HepG2 (cell line): ENCODE results near the gene EEFSEC. TPM values are rescaled to one million over a fixed set of nuclear protein-coding genes. Genes with fewer than 3 reads are reported as not detected.

Experiments
- ATAC-seq: fragments of 200-7000 bp; cut with Tn5 transposase; 3 replicates; pipeline ENCODE4 v1.9.1; 2020; ENCODE audit warnings: mild to moderate bottlenecking, moderate library complexity
- BruUV-seq: library from RNA; stranded (reverse); fragments of 400-500 nt; replicated peaks from 2 replicates; lab custom pipeline; 2021; lab: Mats Ljungman, UMichigan
- CTCF ChIA-PET: fragments of 300-600 bp; formaldehyde crosslinking; extraction: SDS; loops from one replicate; lab custom pipeline; 2021; ENCODE audit warnings: low total read pairs, inconsistent platforms, low intra/inter-chr PET ratio; lab: Yijun Ruan, JAX
- POLR2A ChIA-PET: fragments of 350-600 bp; sonication (Branson Sonifier 250); formaldehyde crosslinking; loops from one replicate; lab custom pipeline; 2020; ENCODE audit warnings: antibody characterized with exemption, inconsistent platforms; lab: Yijun Ruan, JAX
- DNase-seq: peaks from one replicate; pipeline ENCODE4 v3.0.0-alpha.2; 2015; ENCODE audit warnings: low spot score
- FAIRE-seq: peaks from 3 replicates; lab custom pipeline; 2011; peaks lifted over from hg19 to GRCh38; lab: Jason Lieb, UNC
- H2AFZ ChIP-seq: one replicate; pipeline ENCODE4 v1.6.1; 2011; ENCODE audit warnings: low read length, inconsistent platforms
- H3K27ac ChIP-seq: fragments of 300-600 bp; 3 replicates; pipeline ENCODE4 v1.8.0; 2011; ENCODE audit warnings: mixed run types, mild to moderate bottlenecking, mixed read lengths, low read length, inconsistent platforms; ENCODE audit not compliant: insufficient read depth; ENCODE audit errors: extremely low read length
- H3K27me3 ChIP-seq, 2 experiments: fragments of 200-600 bp in 1 of 2; 2 replicates in 1 of 2; 3 replicates in 1 of 2; pipeline versions ENCODE4 v1.6.0 to v1.8.0; 2011; ENCODE audit warnings: low read length in 2 of 2, mild to moderate bottlenecking in 2 of 2, moderate library complexity in 2 of 2, inconsistent platforms in 1 of 2; ENCODE audit not compliant: insufficient read depth in 2 of 2, control insufficient read depth in 1 of 2
- H3K36me3 ChIP-seq, 2 experiments: fragments of 200-600 bp in 1 of 2; replicated peaks in 1 of 2; 2 replicates in 1 of 2; 3 replicates in 1 of 2; pipeline versions ENCODE4 v1.5.1 to v1.8.0; 2011; ENCODE audit warnings: low read length in 2 of 2, inconsistent platforms in 1 of 2; ENCODE audit not compliant: insufficient read depth in 2 of 2, control insufficient read depth in 1 of 2
- H3K4me1 ChIP-seq: 2 replicates; pipeline ENCODE4 v1.5.1; 2012; ENCODE audit warnings: low read length, inconsistent platforms; ENCODE audit not compliant: insufficient read depth
- H3K4me2 ChIP-seq: 2 replicates; pipeline ENCODE4 v1.6.0; 2011; ENCODE audit warnings: low read depth, low read length, inconsistent platforms
- H3K4me3 ChIP-seq, 3 experiments: fragments of 200-600 bp in 1 of 3; sonication (generic), shearing (Covaris generic) in 1 of 3; replicated peaks in 1 of 3; 2 replicates each; pipeline ENCODE4 v1.5.1; 2011 to 2016; ENCODE audit warnings: low read length in 3 of 3, inconsistent platforms in 2 of 3, low read depth in 2 of 3, mild to moderate bottlenecking in 2 of 3, control low read depth in 1 of 3, mixed read lengths in 1 of 3; ENCODE audit not compliant: insufficient read depth in 1 of 3
- H3K79me2 ChIP-seq: one replicate; pipeline ENCODE4 v1.6.1; 2011; ENCODE audit warnings: low read length, inconsistent platforms; ENCODE audit not compliant: insufficient read depth
- H3K9ac ChIP-seq: 2 replicates; pipeline ENCODE4 v1.6.0; 2011; ENCODE audit warnings: mild to moderate bottlenecking, low read depth, low read length, inconsistent platforms; ENCODE audit not compliant: insufficient read depth
- H3K9me3 ChIP-seq: 2 replicates; pipeline ENCODE4 v1.5.1; 2012; ENCODE audit warnings: mild to moderate bottlenecking, low read length
- H4K20me1 ChIP-seq: 2 replicates; pipeline ENCODE4 v1.6.0; 2011; ENCODE audit warnings: inconsistent platforms, mild to moderate bottlenecking, low read length, moderate library complexity; ENCODE audit not compliant: insufficient read depth
- BORCS8-MEF2B ChIP-seq: sonication (generic); formaldehyde crosslinking; IDR thresholded peaks from 2 replicates; pipeline ENCODE4 v1.8.0; 2022; ENCODE audit warnings: mild to moderate bottlenecking, missing genetic modification reagents
- EED ChIP-seq: sonication (generic); formaldehyde crosslinking; IDR thresholded peaks from 2 replicates; pipeline ENCODE4 v1.5.0; 2020; ENCODE audit warnings: mild to moderate bottlenecking, missing genetic modification reagents
- HMGA1 ChIP-seq: sonication (generic); formaldehyde crosslinking; conservative IDR thresholded peaks from 2 replicates; pipeline ENCODE4 v1.4.0; 2020; ENCODE audit warnings: missing genetic modification reagents
- JUN ChIP-seq: sonication (generic); formaldehyde crosslinking; IDR thresholded peaks from 2 replicates; pipeline ENCODE4 v1.4.0; 2020; ENCODE audit warnings: mild to moderate bottlenecking, missing genetic modification reagents
- NBN ChIP-seq: fragments of 450-650 bp; conservative IDR thresholded peaks from 2 replicates; pipeline ENCODE4 v1.6.1; 2017
- PATZ1 ChIP-seq: sonication (generic); formaldehyde crosslinking; IDR thresholded peaks from 2 replicates; pipeline ENCODE4 v1.4.0; 2020; ENCODE audit warnings: missing genetic modification reagents
- RARA ChIP-seq: IDR thresholded peaks from 2 replicates; pipeline ENCODE4 v1.6.1; 2016; ENCODE audit warnings: missing genetic modification reagents, missing compliant biosample characterization
- RXRA ChIP-seq: sonication (generic); formaldehyde crosslinking; IDR thresholded peaks from 2 replicates; pipeline ENCODE4 v1.5.1; 2020; ENCODE audit warnings: missing genetic modification reagents
- SRSF1 ChIP-seq: fragments of 200-400 bp; formaldehyde crosslinking; optimal IDR thresholded peaks from 2 replicates; pipeline ENCODE3; 2017; ENCODE audit warnings: mild to moderate bottlenecking, low read depth, low read length, moderate library complexity
- SRY ChIP-seq: sonication (generic); formaldehyde crosslinking; IDR thresholded peaks from 2 replicates; pipeline ENCODE4 v1.8.0; 2022; ENCODE audit warnings: mild to moderate bottlenecking, missing genetic modification reagents
- ZNF17 ChIP-seq: sonication (generic); formaldehyde crosslinking; IDR thresholded peaks from 2 replicates; pipeline ENCODE4 v1.5.0; 2020; ENCODE audit warnings: mild to moderate bottlenecking, missing genetic modification reagents
- ZNF256 ChIP-seq: sonication (generic); formaldehyde crosslinking; conservative IDR thresholded peaks from 2 replicates; pipeline ENCODE4 v1.4.0; 2020; ENCODE audit warnings: missing genetic modification reagents
- ZNF263 ChIP-seq: sonication (generic); formaldehyde crosslinking; IDR thresholded peaks from 2 replicates; pipeline ENCODE4 v1.4.0; 2020; ENCODE audit warnings: missing genetic modification reagents
- ZNF282 ChIP-seq: fragments of 450-650 bp; IDR thresholded peaks from 2 replicates; pipeline ENCODE4 v1.6.1; 2018; ENCODE audit not compliant: partially characterized antibody
- ZNF292 ChIP-seq: sonication (generic); formaldehyde crosslinking; IDR thresholded peaks from 2 replicates; pipeline ENCODE4 v1.8.1; 2022; ENCODE audit warnings: mild to moderate bottlenecking, low read depth, missing genetic modification reagents, borderline replicate concordance
- ZNF740 ChIP-seq: sonication (generic); formaldehyde crosslinking; IDR thresholded peaks from 2 replicates; pipeline ENCODE4 v1.4.0; 2020; ENCODE audit warnings: missing genetic modification reagents
- ZUFSP ChIP-seq: sonication (generic); formaldehyde crosslinking; IDR thresholded peaks from 2 replicates; pipeline ENCODE4 v1.9.0; 2021; ENCODE audit warnings: missing genetic modification reagents, mild to moderate bottlenecking, borderline replicate concordance
- WGBS: methylation state at CpG from one replicate; pipeline ENCODE4 v1.1.6; 2017; ENCODE audit warnings: low lambda C conversion rate; 5-methylcytosine and 5-hydroxymethylcytosine counted together
- in situ Hi-C: cut with HindIII; loops from 2 replicates; pipeline ENCODE4 v1.10.0; 2017; ENCODE audit warnings: low pct_unique_long_range_greater_than_20kb; ENCODE audit not compliant: extremely low pct_ligation_motif_present
- intact Hi-C: fragments of 100-400 bp; cut with micrococcal nuclease; formaldehyde crosslinking; loops from one replicate; pipeline ENCODE4 v1.10.0; 2022; ENCODE audit not compliant: unreplicated experiment
- polyA plus RNA-seq, 8 experiments: library from polyadenylated mRNA; depleted of rRNA in 3 of 8; stranded (reverse) in 7 of 8; unstranded in 1 of 8; fragments of >200 nt; fragmentation: Illumina TruSeq in 4 of 8; extraction: Trizol in 4 of 8; gene quantifications; 2 replicates each; pipeline versions ENCODE4 v1.2.1 to v1.2.3, GENCODE V29; 2011 to 2016; ENCODE audit warnings: low read depth in 4 of 8, missing spikeins in 1 of 8, mixed read lengths in 1 of 8; ENCODE audit not compliant: insufficient read depth in 1 of 8
- total RNA-seq, 5 experiments: library from RNA; depleted of rRNA; stranded (reverse); fragments of >200 nt; fragmentation: Illumina TruSeq; extraction: Trizol; gene quantifications; 2 replicates each; pipeline ENCODE4 v1.2.3, GENCODE V29; 2016; ENCODE audit warnings: low read depth in 1 of 5
- TF ChIP-seq, protein P1 (sequence below), 2 experiments: sonication (generic) in 1 of 2; formaldehyde crosslinking in 1 of 2; IDR thresholded peaks; 2 replicates each; pipeline versions ENCODE4 v1.4.0 to v1.6.1; 2018 to 2020; ENCODE audit warnings: missing genetic modification reagents in 2 of 2, borderline replicate concordance in 1 of 2, low read depth in 1 of 2, mild to moderate bottlenecking in 1 of 2, missing biosample characterization in 1 of 2

EEFSEC gene
- total and polyA plus RNA-seq, 2 of the 13 experiments (the other 11 are each of a cell fraction or from before 2014, with no cell fraction given), result 6.4 to 24.2 TPM

DNA sequence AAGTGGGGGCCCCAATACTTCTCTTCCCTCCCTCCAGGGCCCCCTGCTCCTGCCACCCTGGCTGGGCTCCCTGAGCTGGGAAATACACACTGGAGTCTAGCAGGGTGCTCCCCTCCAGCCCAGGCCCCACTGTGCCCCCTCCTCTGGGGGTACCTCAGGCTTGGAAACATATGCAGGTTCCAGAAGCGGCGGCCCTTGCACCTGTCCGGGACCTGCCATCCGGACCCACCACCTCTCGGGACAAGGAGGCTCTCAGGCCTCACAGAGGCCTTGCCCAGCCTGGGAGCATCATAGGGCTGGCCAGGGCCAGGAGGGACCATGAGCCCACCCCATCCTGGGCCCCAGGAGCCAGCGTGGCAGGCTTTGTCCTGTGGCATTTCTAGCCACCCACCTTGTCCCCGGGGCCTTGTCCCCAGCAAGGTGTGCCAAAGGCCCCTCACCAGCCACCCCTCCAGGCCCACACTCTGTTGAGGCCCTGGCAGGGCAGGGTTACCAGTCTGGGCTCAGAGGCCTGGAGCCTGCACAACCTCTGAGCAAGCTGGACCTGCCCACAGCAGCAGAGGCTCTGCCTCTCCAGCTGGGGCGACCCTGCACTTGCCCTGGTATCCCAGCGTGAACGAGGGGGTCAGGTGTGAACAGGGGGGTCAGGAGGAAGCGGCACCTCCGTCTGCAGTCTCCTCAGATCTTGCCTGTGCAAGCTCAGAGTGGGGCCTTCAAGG lies 267.6 kb downstream of the EEFSEC start (continued):
- TF ChIP-seq, protein P1, sequence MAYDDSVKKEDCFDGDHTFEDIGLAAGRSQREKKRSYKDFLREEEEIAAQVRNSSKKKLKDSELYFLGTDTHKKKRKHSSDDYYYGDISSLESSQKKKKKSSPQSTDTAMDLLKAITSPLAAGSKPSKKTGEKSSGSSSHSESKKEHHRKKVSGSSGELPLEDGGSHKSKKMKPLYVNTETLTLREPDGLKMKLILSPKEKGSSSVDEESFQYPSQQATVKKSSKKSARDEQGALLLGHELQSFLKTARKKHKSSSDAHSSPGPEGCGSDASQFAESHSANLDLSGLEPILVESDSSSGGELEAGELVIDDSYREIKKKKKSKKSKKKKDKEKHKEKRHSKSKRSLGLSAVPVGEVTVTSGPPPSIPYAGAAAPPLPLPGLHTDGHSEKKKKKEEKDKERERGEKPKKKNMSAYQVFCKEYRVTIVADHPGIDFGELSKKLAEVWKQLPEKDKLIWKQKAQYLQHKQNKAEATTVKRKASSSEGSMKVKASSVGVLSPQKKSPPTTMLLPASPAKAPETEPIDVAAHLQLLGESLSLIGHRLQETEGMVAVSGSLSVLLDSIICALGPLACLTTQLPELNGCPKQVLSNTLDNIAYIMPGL (CRISPR knock-in tag; IDR thresholded peaks at IDR 0.05; ENCODE audit: borderline replicate concordance in 1 of 2, low read depth in 1 of 2), result no peak
- TF ChIP-seq ZNF256 (CRISPR knock-in tag), result no peak
- TF ChIP-seq EED, result 0 out of 2 replicates have a peak, but pooled peaks have one; percentile 32
- no peak for TF ChIP-seq ZNF292 (CRISPR knock-in tag)
- no peak for TF ChIP-seq NBN
- TF ChIP-seq ZNF282, result no peak
- no peak for TF ChIP-seq ZUFSP (CRISPR knock-in tag)
- TF ChIP-seq HMGA1, result no peak

DNA sequence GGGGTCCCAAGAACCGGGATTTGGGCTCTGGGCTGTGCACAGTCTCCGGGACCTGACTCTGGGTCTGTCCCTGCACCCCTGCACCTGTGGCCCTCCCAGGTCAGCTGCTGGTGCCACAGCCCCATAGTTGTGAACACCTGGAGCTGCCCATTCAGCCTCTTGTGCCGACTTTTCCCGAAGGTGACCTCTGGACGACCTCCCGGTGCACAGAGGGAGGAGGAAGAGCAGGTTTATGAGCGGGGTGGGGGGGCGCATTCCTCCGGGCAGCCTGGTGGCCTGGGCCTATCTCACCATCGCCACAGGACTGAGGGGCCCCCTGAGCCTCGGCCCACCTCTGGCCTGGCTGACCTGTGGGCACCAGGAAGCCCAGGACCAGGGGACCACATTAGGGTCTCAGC lies 268.2 kb downstream of the EEFSEC start:
- H3K36me3 ChIP-seq, result no peaks in the 10 kb centered on the region
- H3K79me2 ChIP-seq, result no peaks in the 10 kb centered on the region
- DNase-seq (no peak), FAIRE-seq (no peak), ATAC-seq (peak; percentile 4)
- no peak overlapping the region for H3K27ac ChIP-seq
- peaks cover 24% of the 10 kb centered on the region for H3K4me1 ChIP-seq
- peak overlapping the region; percentile 12; the same call in 1 of the 2 replicates for H3K4me2 ChIP-seq
- H3K9me3 ChIP-seq, result no peaks in the 10 kb centered on the region
- H3K27me3 ChIP-seq, result no peaks in the 10 kb centered on the region; a peak in 1 of 5 replicates
- intact Hi-C loops (loop anchor here (10.0 kb wide), 1 partner anchor 163 kb away; no protein-coding TSS in a partner anchor), in situ Hi-C loops (no loop called here)
- BruUV-seq, result no TSS peak
- 0 out of 2 replicates have a peak overlapping the region, but pooled peaks have one; percentile 15 for H3K9ac ChIP-seq
- WGBS, result 80% methylated on average over 1 of the region's 11 CpGs
- H2AFZ ChIP-seq, result no peak overlapping the region
- no peak for TF ChIP-seq SRY (CRISPR knock-in tag)
- 0 out of 2 replicates have a peak, but pooled peaks have one; percentile 21 for TF ChIP-seq PATZ1 (CRISPR knock-in tag)
- no peak for TF ChIP-seq ZNF17 (CRISPR knock-in tag)
- peak; percentile 69; the same call in 1 of the 2 replicates for TF ChIP-seq ZNF740 (CRISPR knock-in tag)
- TF ChIP-seq RARA (CRISPR knock-in tag), result 0 out of 2 replicates have a peak, but pooled peaks have one; percentile 18
- peak; percentile 66; the same call in 1 of the 2 replicates for TF ChIP-seq ZNF263 (CRISPR knock-in tag)
- no peak for TF ChIP-seq BORCS8-MEF2B (CRISPR knock-in tag)
- 0 out of 2 replicates have a peak, but pooled peaks have one; percentile 18 for TF ChIP-seq RXRA (CRISPR knock-in tag)
- no peak for TF ChIP-seq SRSF1
- no peak for TF ChIP-seq JUN (CRISPR knock-in tag)
- POLR2A ChIA-PET, result no interaction called here
- no peaks in the 10 kb centered on the region for H4K20me1 ChIP-seq
- CTCF ChIA-PET, result no interaction called here
- no peak overlapping the region for H3K4me3 ChIP-seq
